ENCODE data around the gene KCNG2.
A peak's percentile ranks its signal among the peaks of the same experiment; 100 is the strongest.
"Not testable (repeated sequence)": the region's sequence is repeated elsewhere in the genome, so short reads cannot be mapped to it uniquely, and the experiment has no call there.

Gene KCNG2

DNA sequence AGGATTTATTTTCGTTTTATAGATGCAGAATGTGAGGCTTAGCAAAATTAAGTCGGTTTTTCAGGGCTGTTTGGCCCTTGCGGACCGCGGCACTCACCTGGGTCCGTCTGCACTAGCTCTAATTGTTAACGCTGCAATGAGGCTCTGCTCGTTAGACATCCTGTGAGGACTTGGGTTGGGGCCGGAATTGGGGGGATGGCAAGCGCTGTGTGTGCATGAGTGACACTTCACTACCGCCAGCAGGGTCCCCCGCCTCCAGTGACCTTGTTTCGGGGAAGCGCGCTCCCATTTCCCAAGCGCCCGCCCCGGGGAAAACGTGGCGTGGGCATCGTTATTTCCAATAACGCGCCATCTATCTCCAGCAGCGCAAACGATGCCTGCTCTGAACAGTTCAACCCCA lies 54.2 kb downstream of the KCNG2 start:
- DNase-seq, result no peak

- no peak for DNase-seq
Observed at GRCh38 chr18:79852561-79853302, 55.0 kb downstream of the KCNG2 start.

GRCh38 chr18:79853303-79853992 lies 55.7 kb downstream of the KCNG2 start:
- no peak for DNase-seq

- no peak for DNase-seq
Observed at GRCh38 chr18:79853993-79854364, 56.2 kb downstream of the KCNG2 start.

DNA sequence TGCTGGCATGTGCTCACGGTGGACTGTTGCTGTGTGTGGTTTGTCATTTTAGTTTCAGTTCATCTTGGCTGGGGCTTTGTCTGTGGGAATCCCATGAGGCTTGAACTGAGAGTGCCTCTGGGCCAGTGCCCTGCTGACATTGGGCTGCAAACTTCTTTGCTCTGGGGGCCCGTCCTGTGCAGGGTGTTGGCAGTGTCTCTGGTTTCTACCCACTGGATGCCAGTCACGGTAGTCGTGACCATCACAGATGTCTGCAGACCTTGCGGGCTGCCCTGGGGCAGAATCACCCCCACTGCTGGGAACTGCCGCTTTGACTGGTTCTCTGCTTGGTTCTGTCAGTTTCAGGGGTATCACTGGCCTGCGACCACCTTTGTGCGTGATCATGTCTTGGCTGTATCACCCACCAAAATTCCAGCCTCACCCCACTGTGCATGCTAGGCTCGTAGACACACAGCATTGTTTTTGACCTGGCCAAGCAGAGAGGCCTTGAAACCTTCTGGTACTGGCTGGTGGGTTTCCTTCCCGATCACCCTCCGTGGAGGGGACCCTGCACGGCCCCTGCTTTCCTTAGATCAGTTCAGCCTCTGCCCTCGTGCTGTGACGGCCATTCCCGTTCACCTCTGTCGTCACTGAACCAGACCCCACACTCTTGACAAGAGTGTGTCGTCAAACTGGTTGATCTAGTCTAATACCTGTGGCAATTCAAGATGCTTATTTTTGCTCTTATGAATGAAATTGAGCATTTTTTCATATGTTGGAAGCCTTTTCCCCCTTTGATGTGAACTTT lies 57.6 kb downstream of the KCNG2 start:
- DNase-seq, result no peak

DNA sequence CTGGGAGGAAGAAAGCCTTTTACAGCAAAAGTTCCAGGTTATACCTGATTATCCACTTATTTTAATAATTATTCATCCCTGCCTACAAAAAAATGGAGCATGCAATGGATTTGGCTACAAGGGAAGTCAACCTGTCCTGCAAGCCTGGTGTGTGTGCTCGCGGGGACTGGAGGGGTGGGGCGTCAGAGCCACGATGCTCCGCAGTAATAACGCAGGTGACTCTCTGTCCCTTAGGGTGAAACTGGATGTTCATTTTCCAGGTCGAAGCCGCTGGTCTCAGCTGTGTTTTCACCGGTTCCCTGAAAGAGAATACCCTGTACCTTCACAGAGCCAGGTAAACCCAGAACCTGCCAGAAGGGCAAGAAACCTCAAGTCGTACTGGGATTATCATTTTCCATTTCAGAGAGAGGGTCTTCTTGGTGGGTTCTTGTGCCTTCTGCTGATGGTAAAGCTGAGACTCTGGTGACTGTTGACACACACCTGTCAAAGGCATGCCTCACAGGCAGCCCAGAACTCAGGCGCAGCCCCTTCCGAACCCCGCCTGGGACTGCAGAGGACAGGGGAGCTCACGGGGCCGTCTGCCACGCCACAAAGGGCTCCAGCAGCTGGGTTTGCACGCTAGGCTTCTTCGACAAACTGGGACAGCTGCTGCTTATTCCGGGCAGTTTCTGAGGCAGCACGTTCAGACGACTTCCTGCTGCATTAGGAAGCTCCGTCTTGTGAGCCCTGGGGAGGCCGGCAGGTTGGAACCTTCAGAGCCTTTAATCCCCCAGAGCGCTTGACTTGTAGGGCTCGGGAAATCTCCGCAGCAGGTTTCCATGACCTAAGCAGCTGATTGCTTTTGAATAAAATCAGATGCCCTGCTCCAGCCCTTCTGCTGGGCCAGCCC lies 58.6 kb downstream of the KCNG2 start:
- DNase-seq, result peak in 2 of 51 donors; percentile 7 to 34

DNA sequence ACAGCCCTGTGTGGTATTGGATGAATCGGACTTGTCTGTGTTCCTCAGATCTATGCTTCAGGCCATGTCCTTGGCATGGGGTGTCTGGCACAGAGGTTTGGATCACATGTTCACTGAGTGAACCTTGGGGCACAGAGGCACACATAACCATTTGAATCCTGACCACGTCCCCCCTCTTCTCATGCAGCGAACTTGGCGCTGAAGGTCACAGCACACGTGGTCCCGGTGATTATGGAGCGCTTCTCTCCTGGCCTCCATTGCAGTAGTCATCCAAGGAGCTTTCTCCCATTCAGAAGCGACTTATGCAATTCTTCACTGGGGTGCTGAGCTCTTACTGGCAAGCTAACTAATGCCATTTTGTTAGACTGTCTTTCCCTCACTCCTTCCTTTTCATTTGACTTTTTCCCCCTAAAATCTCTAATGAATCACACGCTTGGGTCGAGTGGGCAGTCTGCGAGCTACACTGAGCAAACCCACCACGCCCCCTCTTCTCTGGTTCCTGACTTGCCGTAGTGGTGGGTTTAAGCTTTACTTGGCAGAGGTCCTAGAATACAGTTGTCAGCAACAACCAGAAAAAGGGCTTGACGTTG lies 59.4 kb downstream of the KCNG2 start:
- DNase-seq, result peak in 8 of 51 donors; percentile 18 to 53 (median 34)

DNA sequence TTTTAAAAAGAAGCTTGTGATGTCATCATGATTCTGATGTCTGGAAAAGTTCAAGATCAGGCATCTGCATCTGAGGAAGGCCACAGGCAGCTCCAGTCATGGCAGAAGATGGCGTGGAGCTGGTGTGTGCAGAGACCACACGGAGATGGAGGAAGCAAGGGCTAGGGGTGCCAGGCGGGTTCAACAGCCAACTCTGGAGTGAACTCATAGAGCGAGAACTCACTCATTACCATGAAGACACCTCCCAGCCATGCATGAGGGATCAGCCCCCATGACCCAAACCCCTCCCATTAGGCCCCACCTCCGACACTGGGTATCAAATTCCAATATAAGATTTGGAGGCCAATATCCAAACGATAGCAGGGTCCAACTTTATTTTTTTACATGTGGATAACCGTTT lies 61.6 kb downstream of the KCNG2 start:
- no peak for DNase-seq

GRCh38 chr18:79861687-79862086 lies 63.9 kb downstream of the KCNG2 start:
- no peak for DNase-seq

DNA sequence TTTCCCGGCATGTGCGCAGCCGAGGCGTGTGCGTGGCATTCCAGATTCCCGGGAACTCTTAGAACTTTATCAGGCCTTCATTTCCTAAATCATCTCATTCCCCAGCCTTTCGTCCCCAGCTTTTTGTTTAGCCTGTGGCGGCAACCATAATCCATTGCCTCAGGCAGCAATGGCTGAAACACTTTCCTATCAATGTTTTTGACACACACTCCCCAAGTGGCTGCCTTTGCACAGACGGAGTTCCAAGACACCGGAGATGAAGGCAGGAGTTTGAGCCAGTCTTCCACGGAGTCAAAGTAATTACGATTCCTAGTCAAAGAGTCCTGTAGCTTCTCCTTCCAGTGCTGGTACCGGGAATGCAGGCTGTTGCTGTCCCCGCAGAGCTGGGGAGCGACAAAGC lies 64.8 kb downstream of the KCNG2 start:
- no peak for DNase-seq

GRCh38 chr18:79863161-79864005 lies 65.6 kb downstream of the KCNG2 start:
- no peak for DNase-seq

DNA sequence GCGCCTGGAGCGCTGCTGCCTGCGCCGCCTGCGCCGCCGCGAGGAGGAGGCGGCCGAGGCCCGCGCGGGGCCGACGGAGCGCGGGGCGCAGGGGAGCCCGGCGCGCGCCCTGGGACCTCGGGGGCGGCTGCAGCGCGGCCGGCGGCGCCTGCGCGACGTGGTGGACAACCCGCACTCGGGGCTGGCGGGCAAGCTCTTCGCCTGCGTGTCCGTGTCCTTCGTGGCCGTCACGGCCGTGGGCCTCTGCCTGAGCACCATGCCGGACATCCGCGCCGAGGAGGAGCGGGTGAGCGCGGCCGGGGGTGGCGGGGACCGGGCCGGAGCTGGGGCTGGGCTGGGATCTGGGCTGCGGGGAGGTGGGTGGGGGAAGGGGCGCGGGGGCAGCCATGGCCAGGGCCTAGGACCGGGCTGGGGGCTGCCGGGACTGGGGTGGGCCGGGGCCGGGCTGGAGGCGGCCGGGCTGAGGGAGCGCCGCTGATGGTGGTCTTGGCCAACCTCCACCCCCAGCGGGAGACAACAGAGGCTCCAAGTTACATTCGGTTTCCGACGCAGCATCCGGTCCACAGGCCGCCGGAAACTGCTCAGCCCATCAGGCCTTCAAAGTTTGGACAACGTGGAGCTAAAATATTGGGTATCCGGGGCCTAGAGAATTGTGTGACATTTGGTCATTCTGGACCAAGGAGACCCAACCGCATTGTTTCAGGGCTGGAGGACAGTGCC lies 66.4 kb downstream of the KCNG2 start:
- DNase-seq, result no peak

GRCh38 chr18:79864955-79865354 lies 67.2 kb downstream of the KCNG2 start:
- not testable (repeated sequence) for DNase-seq

GRCh38 chr18:79865951-79866350 lies 68.2 kb downstream of the KCNG2 start:
- DNase-seq, result not testable (repeated sequence)

- no peak for DNase-seq
Observed at GRCh38 chr18:79866889-79867574, 69.3 kb downstream of the KCNG2 start.

DNA sequence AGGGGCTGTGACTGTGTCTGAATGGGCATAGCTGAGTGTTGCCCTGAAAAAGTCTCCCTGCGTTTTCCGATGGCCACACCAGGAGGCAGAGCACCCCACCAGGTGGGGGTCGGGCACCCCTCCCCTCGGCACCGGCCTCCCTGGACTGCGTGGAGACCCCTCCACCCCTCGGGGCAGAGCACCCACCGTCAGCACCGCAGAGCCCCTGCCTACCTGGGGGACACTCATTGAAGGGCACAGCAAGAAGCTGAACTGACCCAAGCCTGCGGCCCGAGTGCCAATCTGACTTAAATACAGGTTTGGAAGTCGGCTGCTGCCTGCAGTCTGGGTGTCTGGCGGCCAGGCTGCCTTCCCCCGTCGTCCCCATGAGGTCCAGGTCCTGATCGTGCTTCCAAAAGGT lies 69.9 kb downstream of the KCNG2 start:
- DNase-seq, result no peak

DNA sequence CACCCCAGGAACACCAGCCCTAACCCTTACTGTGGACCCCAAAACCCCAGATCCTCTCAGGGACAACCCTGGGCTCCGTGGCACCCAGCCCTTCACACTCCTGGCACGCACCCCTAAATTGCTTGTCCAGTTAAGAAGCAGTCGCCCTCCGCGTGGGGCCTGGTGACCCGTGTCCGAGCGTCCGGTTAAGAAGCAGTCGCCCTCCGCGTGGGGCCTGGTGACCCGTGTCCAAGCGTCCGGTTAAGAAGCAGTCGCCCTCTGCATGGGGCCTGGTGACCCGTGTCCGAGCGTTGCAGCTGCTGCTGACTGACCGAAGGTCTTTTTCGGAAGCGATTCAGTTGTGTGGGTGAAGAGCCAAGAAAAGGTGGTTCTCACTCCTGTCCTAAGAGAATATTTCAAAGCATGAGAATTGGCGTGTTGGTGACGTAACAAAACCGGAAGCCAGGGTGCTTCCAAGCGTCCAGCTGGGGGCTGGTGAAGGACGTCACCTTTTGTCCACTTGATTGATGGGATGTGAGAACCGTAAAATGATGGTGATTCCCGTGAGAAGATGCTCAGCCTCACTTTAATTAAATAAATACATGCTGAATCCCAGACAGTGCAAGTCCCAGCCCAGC lies 70.5 kb downstream of the KCNG2 start:
- DNase-seq, result no peak

Measured in hypothalamus (tissue), 51 donors.